GM23338 (cell line): ENCODE measurements around the gene CACNG6. TPM values are rescaled to one million over a fixed set of nuclear protein-coding genes. Genes with fewer than 3 reads are reported as not detected.

Source experiments
- ATAC-seq: fragments of 200-7000 bp; cut with Tn5 transposase; 3 replicates; pipeline ENCODE4 v1.9.1; 2020
- DNase-seq: peaks from one replicate; pipeline ENCODE4 v3.0.0-alpha.2; 2015; ENCODE audit warnings: low spot score
- H2AFZ ChIP-seq: fragments of 200-600 bp; sonication (generic); 2 replicates; pipeline ENCODE4 v1.8.0; 2016; ENCODE audit warnings: antibody characterized with exemption, mild to moderate bottlenecking, moderate library complexity
- H3F3A ChIP-seq: fragments of 200-600 bp; sonication (generic); replicated peaks from 2 replicates; pipeline ENCODE4 v1.8.0; 2017; ENCODE audit warnings: antibody characterized with exemption, mixed run types, low read depth
- H3K27ac ChIP-seq: fragments of 200-600 bp; sonication (generic); 2 replicates; pipeline ENCODE4 v1.6.1; 2016; ENCODE audit warnings: low read depth
- H3K27me3 ChIP-seq: fragments of 200-600 bp; sonication (generic); 2 replicates; pipeline ENCODE4 v1.8.0; 2016; ENCODE audit warnings: mild to moderate bottlenecking, mixed run types, moderate library complexity; ENCODE audit not compliant: insufficient read depth
- H3K36me3 ChIP-seq: fragments of 200-600 bp; sonication (generic); 2 replicates; pipeline ENCODE4 v1.8.0; 2016; ENCODE audit warnings: mild to moderate bottlenecking; ENCODE audit not compliant: insufficient read depth
- H3K4me1 ChIP-seq: fragments of 200-600 bp; sonication (generic); 2 replicates; pipeline ENCODE4 v1.8.0; 2016; ENCODE audit warnings: mild to moderate bottlenecking, moderate library complexity; ENCODE audit not compliant: insufficient read depth
- H3K4me2 ChIP-seq: fragments of 200-600 bp; sonication (generic); 2 replicates; pipeline ENCODE4 v1.7.1; 2017; ENCODE audit warnings: mixed run types
- H3K4me3 ChIP-seq: fragments of 200-600 bp; sonication (generic); 2 replicates; pipeline ENCODE4 v1.6.1; 2016; ENCODE audit warnings: mixed run types
- H3K79me2 ChIP-seq: fragments of 200-600 bp; sonication (generic); replicated peaks from 2 replicates; pipeline ENCODE4 v1.8.0; 2017; ENCODE audit warnings: mild to moderate bottlenecking; ENCODE audit not compliant: insufficient read depth
- H3K9me2 ChIP-seq: fragments of 200-600 bp; sonication (generic); 2 replicates; pipeline ENCODE4 v1.8.0; 2017; ENCODE audit not compliant: insufficient read depth
- H4K20me1 ChIP-seq: fragments of 200-600 bp; sonication (generic); replicated peaks from 2 replicates; pipeline ENCODE4 v1.8.0; 2017; ENCODE audit warnings: mild to moderate bottlenecking; ENCODE audit not compliant: insufficient read depth
- H3K27ac Mint-ChIP-seq: 2 replicates; pipeline ENCODE4 v1.8.0; 2020; ENCODE audit warnings: inconsistent platforms, mild to moderate bottlenecking, moderate library complexity, mixed read lengths
- H3K27me3 Mint-ChIP-seq: 3 replicates; pipeline ENCODE4 v1.8.0; 2022; ENCODE audit warnings: low read depth, mild to moderate bottlenecking, moderate library complexity, mixed read lengths, inconsistent platforms; ENCODE audit not compliant: insufficient read depth, poor library complexity
- H3K36me3 Mint-ChIP-seq: 3 replicates; pipeline ENCODE4 v1.8.0; 2021; ENCODE audit warnings: low read depth, mild to moderate bottlenecking, inconsistent platforms, moderate library complexity, mixed read lengths
- H3K4me1 Mint-ChIP-seq: 3 replicates; pipeline ENCODE4 v1.8.0; 2020; ENCODE audit warnings: mild to moderate bottlenecking, inconsistent platforms, mixed read lengths
- H3K4me3 Mint-ChIP-seq: 3 replicates; pipeline ENCODE4 v1.8.0; 2021; ENCODE audit warnings: moderate library complexity, mild to moderate bottlenecking, inconsistent platforms, mixed read lengths
- H3K9me3 Mint-ChIP-seq: 3 replicates; pipeline ENCODE4 v1.8.0; 2020; ENCODE audit warnings: moderate library complexity, mild to moderate bottlenecking, inconsistent platforms, mixed read lengths
- CREB1 ChIP-seq: fragments of 250-450 bp; sonication (Bioruptor Pico); IDR thresholded peaks from 2 replicates; pipeline ENCODE4 v1.5.0; 2020; ENCODE audit warnings: low read depth, mild to moderate bottlenecking, moderate library complexity
- EZH2 ChIP-seq: fragments of 200-600 bp; sonication (generic); IDR thresholded peaks from one replicate; pipeline ENCODE4 v1.8.0; 2017; ENCODE audit warnings: antibody characterized with exemption, mild to moderate bottlenecking, low read depth; ENCODE audit not compliant: unreplicated experiment
- EZH2phosphoT487 ChIP-seq: fragments of 200-600 bp; sonication (generic); IDR thresholded peaks from one replicate; pipeline ENCODE4 v1.8.1; 2018; ENCODE audit warnings: antibody characterized with exemption; ENCODE audit not compliant: unreplicated experiment
- JUNB ChIP-seq: IDR thresholded peaks from one replicate; pipeline ENCODE4 v1.6.1; 2016; ENCODE audit warnings: antibody characterized with exemption; ENCODE audit not compliant: unreplicated experiment
- NANOG ChIP-seq: IDR thresholded peaks from 2 replicates; pipeline ENCODE4 v1.6.1; 2016; ENCODE audit warnings: antibody characterized with exemption, borderline replicate concordance
- STAT1 ChIP-seq: IDR thresholded peaks from one replicate; pipeline ENCODE4 v1.6.1; 2016; ENCODE audit warnings: antibody characterized with exemption; ENCODE audit not compliant: unreplicated experiment
- ZNF114 ChIP-seq: fragments of 250-450 bp; sonication (Bioruptor Pico); IDR thresholded peaks from 2 replicates; pipeline ENCODE4 v1.5.0; 2020; ENCODE audit warnings: mild to moderate bottlenecking, moderate library complexity
- ZNF331 ChIP-seq: fragments of 250-450 bp; sonication (Bioruptor Pico); IDR thresholded peaks from 2 replicates; pipeline ENCODE4 v1.5.0; 2020; ENCODE audit warnings: low read depth, mild to moderate bottlenecking, moderate library complexity
- polyA plus RNA-seq: library from polyadenylated mRNA; unstranded; fragments of >200 nt; fragmentation: Nextera tagmentation; extraction: Ambion mirVana; gene quantifications from 2 replicates; pipeline ENCODE4 v1.2.1, GENCODE V29; 2016
- total RNA-seq: library from RNA; depleted of rRNA; stranded (reverse); fragments of >200 nt; shearing (Covaris generic); gene quantifications from 2 replicates; pipeline ENCODE4 v1.2.3, GENCODE V29; 2014
- TF ChIP-seq, protein P1 (sequence below): fragments of 250-450 bp; sonication (Bioruptor Pico); IDR thresholded peaks from 2 replicates; pipeline ENCODE4 v1.5.0; 2020; ENCODE audit warnings: mild to moderate bottlenecking, moderate library complexity
- TF ChIP-seq, protein P2 (sequence below): IDR thresholded peaks from 2 replicates; pipeline ENCODE4 v1.6.1; 2016; ENCODE audit warnings: antibody characterized with exemption
- TF ChIP-seq, protein P3 (sequence below): IDR thresholded peaks from one replicate; pipeline ENCODE4 v1.6.1; 2018; ENCODE audit warnings: antibody characterized with exemption; ENCODE audit not compliant: unreplicated experiment

Gene CACNG6
- total and polyA plus RNA-seq, 2 experiments from 2014 or later = 0.38 to 1.5 TPM

DNA sequence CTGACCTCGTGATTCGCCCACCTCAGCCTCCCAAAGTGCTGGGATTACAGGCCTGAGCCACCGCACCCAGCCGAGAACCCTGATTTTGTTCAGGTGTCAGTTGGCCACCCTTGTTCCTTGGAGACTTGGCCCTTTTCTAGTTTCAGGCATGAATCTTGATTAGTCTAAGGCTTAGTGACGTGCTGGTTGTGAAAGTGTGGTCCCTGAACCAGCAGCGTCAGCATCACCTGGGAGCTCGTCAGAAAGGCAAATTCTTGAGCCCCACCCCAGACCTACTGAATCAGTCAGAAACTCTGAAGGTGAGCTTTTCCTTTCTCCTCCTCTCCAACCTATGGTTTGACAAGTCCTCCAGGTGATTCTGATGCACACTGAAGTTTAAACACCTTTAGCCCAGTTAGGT is 35.2 kb downstream of the CACNG6 start (continued):
- TF ChIP-seq, protein P1, sequence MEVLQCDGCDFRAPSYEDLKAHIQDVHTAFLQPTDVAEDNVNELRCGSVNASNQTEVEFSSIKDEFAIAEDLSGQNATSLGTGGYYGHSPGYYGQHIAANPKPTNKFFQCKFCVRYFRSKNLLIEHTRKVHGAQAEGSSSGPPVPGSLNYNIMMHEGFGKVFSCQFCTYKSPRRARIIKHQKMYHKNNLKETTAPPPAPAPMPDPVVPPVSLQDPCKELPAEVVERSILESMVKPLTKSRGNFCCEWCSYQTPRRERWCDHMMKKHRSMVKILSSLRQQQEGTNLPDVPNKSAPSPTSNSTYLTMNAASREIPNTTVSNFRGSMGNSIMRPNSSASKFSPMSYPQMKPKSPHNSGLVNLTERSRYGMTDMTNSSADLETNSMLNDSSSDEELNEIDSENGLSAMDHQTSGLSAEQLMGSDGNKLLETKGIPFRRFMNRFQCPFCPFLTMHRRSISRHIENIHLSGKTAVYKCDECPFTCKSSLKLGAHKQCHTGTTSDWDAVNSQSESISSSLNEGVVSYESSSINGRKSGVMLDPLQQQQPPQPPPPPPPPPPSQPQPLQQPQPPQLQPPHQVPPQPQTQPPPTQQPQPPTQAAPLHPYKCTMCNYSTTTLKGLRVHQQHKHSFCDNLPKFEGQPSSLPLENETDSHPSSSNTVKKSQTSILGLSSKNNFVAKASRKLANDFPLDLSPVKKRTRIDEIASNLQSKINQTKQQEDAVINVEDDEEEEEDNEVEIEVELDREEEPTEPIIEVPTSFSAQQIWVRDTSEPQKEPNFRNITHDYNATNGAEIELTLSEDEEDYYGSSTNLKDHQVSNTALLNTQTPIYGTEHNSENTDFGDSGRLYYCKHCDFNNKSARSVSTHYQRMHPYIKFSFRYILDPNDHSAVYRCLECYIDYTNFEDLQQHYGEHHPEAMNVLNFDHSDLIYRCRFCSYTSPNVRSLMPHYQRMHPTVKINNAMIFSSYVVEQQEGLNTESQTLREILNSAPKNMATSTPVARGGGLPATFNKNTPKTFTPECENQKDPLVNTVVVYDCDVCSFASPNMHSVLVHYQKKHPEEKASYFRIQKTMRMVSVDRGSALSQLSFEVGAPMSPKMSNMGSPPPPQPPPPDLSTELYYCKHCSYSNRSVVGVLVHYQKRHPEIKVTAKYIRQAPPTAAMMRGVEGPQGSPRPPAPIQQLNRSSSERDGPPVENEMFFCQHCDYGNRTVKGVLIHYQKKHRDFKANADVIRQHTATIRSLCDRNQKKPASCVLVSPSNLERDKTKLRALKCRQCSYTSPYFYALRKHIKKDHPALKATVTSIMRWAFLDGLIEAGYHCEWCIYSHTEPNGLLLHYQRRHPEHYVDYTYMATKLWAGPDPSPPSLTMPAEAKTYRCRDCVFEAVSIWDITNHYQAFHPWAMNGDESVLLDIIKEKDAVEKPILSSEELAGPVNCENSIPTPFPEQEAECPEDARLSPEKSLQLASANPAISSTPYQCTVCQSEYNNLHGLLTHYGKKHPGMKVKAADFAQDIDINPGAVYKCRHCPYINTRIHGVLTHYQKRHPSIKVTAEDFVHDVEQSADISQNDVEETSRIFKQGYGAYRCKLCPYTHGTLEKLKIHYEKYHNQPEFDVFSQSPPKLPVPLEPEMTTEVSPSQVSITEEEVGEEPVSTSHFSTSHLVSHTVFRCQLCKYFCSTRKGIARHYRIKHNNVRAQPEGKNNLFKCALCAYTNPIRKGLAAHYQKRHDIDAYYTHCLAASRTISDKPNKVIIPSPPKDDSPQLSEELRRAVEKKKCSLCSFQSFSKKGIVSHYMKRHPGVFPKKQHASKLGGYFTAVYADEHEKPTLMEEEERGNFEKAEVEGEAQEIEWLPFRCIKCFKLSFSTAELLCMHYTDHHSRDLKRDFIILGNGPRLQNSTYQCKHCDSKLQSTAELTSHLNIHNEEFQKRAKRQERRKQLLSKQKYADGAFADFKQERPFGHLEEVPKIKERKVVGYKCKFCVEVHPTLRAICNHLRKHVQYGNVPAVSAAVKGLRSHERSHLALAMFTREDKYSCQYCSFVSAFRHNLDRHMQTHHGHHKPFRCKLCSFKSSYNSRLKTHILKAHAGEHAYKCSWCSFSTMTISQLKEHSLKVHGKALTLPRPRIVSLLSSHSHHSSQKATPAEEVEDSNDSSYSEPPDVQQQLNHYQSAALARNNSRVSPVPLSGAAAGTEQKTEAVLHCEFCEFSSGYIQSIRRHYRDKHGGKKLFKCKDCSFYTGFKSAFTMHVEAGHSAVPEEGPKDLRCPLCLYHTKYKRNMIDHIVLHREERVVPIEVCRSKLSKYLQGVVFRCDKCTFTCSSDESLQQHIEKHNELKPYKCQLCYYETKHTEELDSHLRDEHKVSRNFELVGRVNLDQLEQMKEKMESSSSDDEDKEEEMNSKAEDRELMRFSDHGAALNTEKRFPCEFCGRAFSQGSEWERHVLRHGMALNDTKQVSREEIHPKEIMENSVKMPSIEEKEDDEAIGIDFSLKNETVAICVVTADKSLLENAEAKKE (CRISPR knock-in tag) = no peak
- TF ChIP-seq, protein P2, sequence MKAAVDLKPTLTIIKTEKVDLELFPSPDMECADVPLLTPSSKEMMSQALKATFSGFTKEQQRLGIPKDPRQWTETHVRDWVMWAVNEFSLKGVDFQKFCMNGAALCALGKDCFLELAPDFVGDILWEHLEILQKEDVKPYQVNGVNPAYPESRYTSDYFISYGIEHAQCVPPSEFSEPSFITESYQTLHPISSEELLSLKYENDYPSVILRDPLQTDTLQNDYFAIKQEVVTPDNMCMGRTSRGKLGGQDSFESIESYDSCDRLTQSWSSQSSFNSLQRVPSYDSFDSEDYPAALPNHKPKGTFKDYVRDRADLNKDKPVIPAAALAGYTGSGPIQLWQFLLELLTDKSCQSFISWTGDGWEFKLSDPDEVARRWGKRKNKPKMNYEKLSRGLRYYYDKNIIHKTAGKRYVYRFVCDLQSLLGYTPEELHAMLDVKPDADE = no peak
- no peak for TF ChIP-seq EZH2
- TF ChIP-seq EZH2phosphoT487 = no peak
- no peak for TF ChIP-seq JUNB
- TF ChIP-seq NANOG = no peak
- no peak for TF ChIP-seq STAT1

- Histone ChIP-seq H3K4me2 (no peak overlapping the region), H4K20me1 (no peaks in the 10 kb centered on the region), H3K4me1 (no peaks in the 10 kb centered on the region; the same call in 1 of the 2 replicates), H3K4me3 (no peak overlapping the region), H3K36me3 (no peaks in the 10 kb centered on the region), H3K27me3 (no peaks in the 10 kb centered on the region), H2AFZ (no peak overlapping the region), H3K9me2 (no peaks in the 10 kb centered on the region), H3K27ac (no peak overlapping the region), H3K79me2 (no peaks in the 10 kb centered on the region), H3F3A (peaks cover 5% of the 10 kb centered on the region)
- H3K36me3 Mint-ChIP-seq = no peaks in the 10 kb centered on the region
- peaks cover under 1% of the 10 kb centered on the region for H3K27me3 Mint-ChIP-seq
- H3K9me3 Mint-ChIP-seq = no peaks in the 10 kb centered on the region
- DNase-seq (no peak), ATAC-seq (no peak)
- no peak overlapping the region for H3K27ac Mint-ChIP-seq
- H3K4me3 Mint-ChIP-seq = no peak overlapping the region
- peaks cover 17% of the 10 kb centered on the region for H3K4me1 Mint-ChIP-seq
- no peak for TF ChIP-seq CREB1 (CRISPR knock-in tag)
- no peak for TF ChIP-seq ZNF114 (CRISPR knock-in tag)
- TF ChIP-seq, protein P2 = no peak
- TF ChIP-seq, protein P3, sequence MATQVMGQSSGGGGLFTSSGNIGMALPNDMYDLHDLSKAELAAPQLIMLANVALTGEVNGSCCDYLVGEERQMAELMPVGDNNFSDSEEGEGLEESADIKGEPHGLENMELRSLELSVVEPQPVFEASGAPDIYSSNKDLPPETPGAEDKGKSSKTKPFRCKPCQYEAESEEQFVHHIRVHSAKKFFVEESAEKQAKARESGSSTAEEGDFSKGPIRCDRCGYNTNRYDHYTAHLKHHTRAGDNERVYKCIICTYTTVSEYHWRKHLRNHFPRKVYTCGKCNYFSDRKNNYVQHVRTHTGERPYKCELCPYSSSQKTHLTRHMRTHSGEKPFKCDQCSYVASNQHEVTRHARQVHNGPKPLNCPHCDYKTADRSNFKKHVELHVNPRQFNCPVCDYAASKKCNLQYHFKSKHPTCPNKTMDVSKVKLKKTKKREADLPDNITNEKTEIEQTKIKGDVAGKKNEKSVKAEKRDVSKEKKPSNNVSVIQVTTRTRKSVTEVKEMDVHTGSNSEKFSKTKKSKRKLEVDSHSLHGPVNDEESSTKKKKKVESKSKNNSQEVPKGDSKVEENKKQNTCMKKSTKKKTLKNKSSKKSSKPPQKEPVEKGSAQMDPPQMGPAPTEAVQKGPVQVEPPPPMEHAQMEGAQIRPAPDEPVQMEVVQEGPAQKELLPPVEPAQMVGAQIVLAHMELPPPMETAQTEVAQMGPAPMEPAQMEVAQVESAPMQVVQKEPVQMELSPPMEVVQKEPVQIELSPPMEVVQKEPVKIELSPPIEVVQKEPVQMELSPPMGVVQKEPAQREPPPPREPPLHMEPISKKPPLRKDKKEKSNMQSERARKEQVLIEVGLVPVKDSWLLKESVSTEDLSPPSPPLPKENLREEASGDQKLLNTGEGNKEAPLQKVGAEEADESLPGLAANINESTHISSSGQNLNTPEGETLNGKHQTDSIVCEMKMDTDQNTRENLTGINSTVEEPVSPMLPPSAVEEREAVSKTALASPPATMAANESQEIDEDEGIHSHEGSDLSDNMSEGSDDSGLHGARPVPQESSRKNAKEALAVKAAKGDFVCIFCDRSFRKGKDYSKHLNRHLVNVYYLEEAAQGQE = no peak
- no peak for TF ChIP-seq EZH2phosphoT487
- no peak for TF ChIP-seq ZNF331 (CRISPR knock-in tag)
- TF ChIP-seq STAT1 = no peak
- TF ChIP-seq EZH2 = no peak
Measured at GRCh38 chr19:54029301-54029700, 37.9 kb downstream of the CACNG6 start.
